Mesothelial cell of epicardium (in vitro differentiated cells): ENCODE data around the gene SETD7. TPM values are rescaled to one million over a fixed set of nuclear protein-coding genes. Genes with fewer than 3 reads are reported as not detected.

Experiments
- DNase-seq, 2 experiments: peaks; one replicate each; pipeline ENCODE4 v3.0.0; 2021; ENCODE audit warnings: low spot score in 2 of 2; ENCODE audit not compliant: unreplicated experiment in 2 of 2
- H3K27ac Mint-ChIP-seq: 2 replicates; pipeline ENCODE4 v1.8.0; 2021; ENCODE audit warnings: mixed read lengths
- H3K27me3 Mint-ChIP-seq: 2 replicates; pipeline ENCODE4 v1.8.0; 2021; ENCODE audit warnings: low read depth, mixed read lengths
- H3K36me3 Mint-ChIP-seq: 2 replicates; pipeline ENCODE4 v1.8.0; 2021; ENCODE audit warnings: mixed read lengths
- H3K4me1 Mint-ChIP-seq: 2 replicates; pipeline ENCODE4 v1.8.0; 2021; ENCODE audit warnings: mixed read lengths
- H3K4me3 Mint-ChIP-seq: 2 replicates; pipeline ENCODE4 v1.8.0; 2021; ENCODE audit warnings: mild to moderate bottlenecking, moderate library complexity, mixed read lengths
- H3K9me3 Mint-ChIP-seq: 2 replicates; pipeline ENCODE4 v1.8.0; 2021; ENCODE audit warnings: mixed read lengths
- CTCF ChIP-seq: fragments of 200-600 bp; sonication (generic); IDR thresholded peaks from one replicate; pipeline ENCODE4 v1.5.0; 2021; ENCODE audit warnings: antibody characterized with exemption; ENCODE audit not compliant: unreplicated experiment
- total RNA-seq: library from RNA; stranded (reverse); gene quantifications from 3 replicates; pipeline ENCODE4 v1.2.1, GENCODE V29; 2021

The SETD7 gene
- total RNA-seq, 1 donor from 2014 or later = 18.0 TPM

GRCh38 chr4:139484783-139485311 lies 71.2 kb downstream of the SETD7 start:
- no peak for DNase-seq
- Mint-ChIP-seq H3K4me1 (no peaks in the 10 kb centered on the region), H3K4me3 (no peak overlapping the region), H3K27ac (no peak overlapping the region), H3K9me3 (no peaks in the 10 kb centered on the region), H3K27me3 (no peaks in the 10 kb centered on the region), H3K36me3 (no peaks in the 10 kb centered on the region)
- TF ChIP-seq CTCF = no peak

GRCh38 chr4:139483000-139483399 lies 73.0 kb downstream of the SETD7 start:
- no peaks in the 10 kb centered on the region for H3K9me3 Mint-ChIP-seq
- H3K4me1 Mint-ChIP-seq = no peaks in the 10 kb centered on the region
- no peak for TF ChIP-seq CTCF

GRCh38 chr4:139481465-139481864 lies 74.6 kb downstream of the SETD7 start:
- H3K36me3 Mint-ChIP-seq = no peaks in the 10 kb centered on the region
- H3K4me1 Mint-ChIP-seq = no peaks in the 10 kb centered on the region
- no peaks in the 10 kb centered on the region for H3K27me3 Mint-ChIP-seq
- no peak for DNase-seq
- no peak for TF ChIP-seq CTCF
- H3K4me3 Mint-ChIP-seq = no peak overlapping the region
- no peaks in the 10 kb centered on the region for H3K9me3 Mint-ChIP-seq
- no peak overlapping the region for H3K27ac Mint-ChIP-seq

More at GRCh38 chr4:139483000-139483399, 73.0 kb downstream of the SETD7 start:
- Mint-ChIP-seq H3K27me3 (no peaks in the 10 kb centered on the region), H3K36me3 (no peaks in the 10 kb centered on the region), H3K27ac (no peak overlapping the region), H3K4me3 (no peak overlapping the region)
- DNase-seq = no peak

GRCh38 chr4:139476363-139476762 lies 79.7 kb downstream of the SETD7 start:
- TF ChIP-seq CTCF = no peak
- no peak overlapping the region for H3K27ac Mint-ChIP-seq

GRCh38 chr4:139472852-139473251 lies 83.2 kb downstream of the SETD7 start:
- Mint-ChIP-seq H3K36me3 (peaks cover 50% of the 10 kb centered on the region), H3K4me3 (no peak overlapping the region), H3K27me3 (no peaks in the 10 kb centered on the region), H3K9me3 (peaks cover 46% of the 10 kb centered on the region), H3K27ac (no peak overlapping the region), H3K4me1 (no peaks in the 10 kb centered on the region)
- TF ChIP-seq CTCF = no peak
- DNase-seq = no peak

More at GRCh38 chr4:139476363-139476762, 79.7 kb downstream of the SETD7 start:
- Mint-ChIP-seq H3K4me1 (no peaks in the 10 kb centered on the region), H3K4me3 (no peak overlapping the region), H3K27me3 (no peaks in the 10 kb centered on the region), H3K9me3 (peaks cover 13% of the 10 kb centered on the region), H3K36me3 (peaks cover 20% of the 10 kb centered on the region)
- no peak for DNase-seq
